Uterus (tissue), 4 donors: ENCODE data around the gene TANGO6. TPM values are rescaled to one million over a fixed set of nuclear protein-coding genes. Genes with fewer than 3 reads are reported as not detected.

Experiments used
- DNase-seq, 2 donors: peaks; one replicate each; pipeline ENCODE4 v3.0.0-alpha.2; 2019 to 2020
- H3K27ac ChIP-seq, 2 donors: fragments of 200-600 bp; sonication (generic); 1 replicate in 1 of 2; 2 replicates in 1 of 2; pipeline ENCODE4 v1.5.1; 2016 to 2018
- H3K27me3 ChIP-seq, 2 donors: fragments of 200-600 bp; sonication (generic); one replicate each; pipeline ENCODE4 v1.5.1; 2018 to 2019; ENCODE audit warnings: control low read depth in 1 of 2
- H3K36me3 ChIP-seq, 2 donors: fragments of 200-600 bp; sonication (generic); one replicate each; pipeline ENCODE4 v1.5.1; 2019; ENCODE audit warnings: control low read depth in 1 of 2
- H3K4me1 ChIP-seq, 2 donors: fragments of 200-600 bp; sonication (generic); one replicate each; pipeline ENCODE4 v1.5.1; 2018 to 2019; ENCODE audit warnings: control low read depth in 1 of 2
- H3K4me3 ChIP-seq, 2 donors: fragments of 200-600 bp; sonication (generic); 1 replicate in 1 of 2; 2 replicates in 1 of 2; pipeline ENCODE4 v1.5.1; 2018 to 2019; ENCODE audit warnings: mild to moderate bottlenecking in 1 of 2
- H3K9me3 ChIP-seq, 2 donors: fragments of 200-600 bp; sonication (generic); one replicate each; pipeline ENCODE4 v1.5.1; 2019; ENCODE audit warnings: control low read depth in 1 of 2
- POLR2A ChIP-seq, 2 donors: fragments of 450-650 bp; IDR thresholded peaks; one replicate each; pipeline ENCODE4 v1.6.1; 2016; ENCODE audit warnings: antibody characterized with exemption in 2 of 2, mild to moderate bottlenecking in 1 of 2, moderate library complexity in 1 of 2
- intact Hi-C: fragments of 100-400 bp; cut with DNase I; formaldehyde crosslinking; loops from one replicate; pipeline ENCODE4 v1.15.1; 2023; ENCODE audit warnings: low total_unique reads
- total RNA-seq, 4 donors: library from RNA; depleted of rRNA in 3 of 4; stranded (reverse); fragments of >200 nt in 3 of 4; gene quantifications; one replicate each; pipeline versions ENCODE4 v1.1.0 to v1.2.4, GENCODE V29; 2014 to 2023
- TF ChIP-seq, protein P1 (sequence below), 4 experiments: fragments of 200-600 bp in 2 of 4; fragments of 450-650 bp in 2 of 4; sonication (generic) in 2 of 4; IDR thresholded peaks; one replicate each; pipeline ENCODE4 v1.5.1; 2016 to 2019; ENCODE audit warnings: antibody characterized with exemption in 4 of 4, mild to moderate bottlenecking in 2 of 4, moderate library complexity in 1 of 4
- donor health status: DM: yes; HTN: yes; CAD: no.

The TANGO6 gene
- total RNA-seq, 4 donors from 2014 or later, result 21.5 to 44.9 (median 37.5) TPM

DNA sequence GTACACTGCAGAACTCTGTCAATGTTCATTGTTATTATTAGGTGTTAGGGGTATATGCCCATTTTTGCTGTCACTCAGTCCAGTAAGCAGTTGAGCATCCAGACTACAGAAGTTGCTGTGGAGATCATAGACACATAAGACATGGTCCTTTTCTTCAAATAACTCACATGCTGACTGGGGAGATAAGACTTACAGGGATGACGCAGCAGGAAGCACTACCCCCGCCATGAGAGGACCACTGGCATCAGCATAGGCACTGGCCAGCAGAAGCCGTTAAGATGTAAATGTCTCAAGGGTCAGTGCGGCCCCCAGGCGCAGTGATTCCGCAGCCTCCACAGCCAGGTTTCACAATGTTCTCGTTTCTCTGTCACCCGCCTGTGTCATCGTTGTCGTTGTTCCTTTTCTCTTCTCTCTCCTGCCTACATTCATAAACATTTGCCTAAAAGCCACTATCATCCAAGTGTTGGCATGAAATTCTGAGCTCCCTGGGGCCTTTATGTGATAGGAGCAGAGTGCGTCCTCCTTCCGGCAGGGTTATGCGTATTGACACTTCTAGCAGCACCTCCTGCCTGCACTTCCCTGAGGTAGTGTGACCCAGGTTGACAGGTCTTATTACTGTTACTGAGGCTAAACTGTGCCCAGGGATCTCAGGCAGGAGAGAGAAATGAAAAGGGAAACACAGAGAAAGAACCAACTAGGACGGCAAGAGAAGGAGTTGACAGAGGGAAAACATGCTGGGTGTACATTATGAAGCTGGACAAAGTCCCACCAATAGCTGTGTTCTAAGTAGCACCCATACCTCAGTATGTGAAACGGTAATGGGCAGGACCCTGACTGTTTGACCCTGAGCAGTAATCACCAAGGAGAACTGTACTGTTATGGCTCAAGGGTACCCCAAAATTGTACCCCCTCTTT, 17.9 kb downstream of the TANGO6 start:
- H3K4me1 ChIP-seq, result no peaks in the 10 kb centered on the region
- intact Hi-C loops, result no loop called here
- H3K4me3 ChIP-seq, result no peak overlapping the region
- no peak overlapping the region for H3K27ac ChIP-seq
- TF ChIP-seq POLR2A (IDR thresholded peaks at IDR 0.05), result no peak
- H3K27me3 ChIP-seq, result no peaks in the 10 kb centered on the region
- H3K9me3 ChIP-seq, result no peaks in the 10 kb centered on the region
- no peak for DNase-seq
- H3K36me3 ChIP-seq, result no peaks in the 10 kb centered on the region

DNA sequence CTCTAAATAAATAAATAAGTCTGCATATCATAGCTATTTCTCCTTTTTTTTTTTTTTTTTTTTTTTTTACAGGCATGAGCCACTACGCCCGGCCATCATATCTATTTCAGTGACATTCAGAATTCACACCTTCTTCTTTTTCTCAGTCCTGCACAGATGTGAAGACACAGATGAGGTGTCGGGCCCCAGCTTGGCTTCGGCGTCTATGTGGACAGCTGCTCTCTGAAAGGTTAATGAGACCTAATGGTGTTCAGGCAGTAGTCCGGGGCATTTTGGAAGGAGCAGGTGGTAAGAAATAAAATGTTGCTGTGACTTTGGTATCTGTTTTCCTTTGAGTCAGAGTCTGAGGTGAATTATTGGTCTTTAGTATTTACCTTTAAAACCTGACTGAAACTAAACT, 23.6 kb downstream of the TANGO6 start:
- no peak overlapping the region for H3K4me3 ChIP-seq
- H3K27me3 ChIP-seq, result no peaks in the 10 kb centered on the region
- intact Hi-C loops, result no loop called here
- TF ChIP-seq, protein P1, sequence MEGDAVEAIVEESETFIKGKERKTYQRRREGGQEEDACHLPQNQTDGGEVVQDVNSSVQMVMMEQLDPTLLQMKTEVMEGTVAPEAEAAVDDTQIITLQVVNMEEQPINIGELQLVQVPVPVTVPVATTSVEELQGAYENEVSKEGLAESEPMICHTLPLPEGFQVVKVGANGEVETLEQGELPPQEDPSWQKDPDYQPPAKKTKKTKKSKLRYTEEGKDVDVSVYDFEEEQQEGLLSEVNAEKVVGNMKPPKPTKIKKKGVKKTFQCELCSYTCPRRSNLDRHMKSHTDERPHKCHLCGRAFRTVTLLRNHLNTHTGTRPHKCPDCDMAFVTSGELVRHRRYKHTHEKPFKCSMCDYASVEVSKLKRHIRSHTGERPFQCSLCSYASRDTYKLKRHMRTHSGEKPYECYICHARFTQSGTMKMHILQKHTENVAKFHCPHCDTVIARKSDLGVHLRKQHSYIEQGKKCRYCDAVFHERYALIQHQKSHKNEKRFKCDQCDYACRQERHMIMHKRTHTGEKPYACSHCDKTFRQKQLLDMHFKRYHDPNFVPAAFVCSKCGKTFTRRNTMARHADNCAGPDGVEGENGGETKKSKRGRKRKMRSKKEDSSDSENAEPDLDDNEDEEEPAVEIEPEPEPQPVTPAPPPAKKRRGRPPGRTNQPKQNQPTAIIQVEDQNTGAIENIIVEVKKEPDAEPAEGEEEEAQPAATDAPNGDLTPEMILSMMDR (IDR thresholded peaks at IDR 0.05), result no peak
- TF ChIP-seq POLR2A (IDR thresholded peaks at IDR 0.05), result no peak
- DNase-seq, result no peak
- H3K9me3 ChIP-seq, result no peaks in the 10 kb centered on the region
- H3K27ac ChIP-seq, result no peak overlapping the region
- no peaks in the 10 kb centered on the region for H3K36me3 ChIP-seq
- no peaks in the 10 kb centered on the region for H3K4me1 ChIP-seq

DNA sequence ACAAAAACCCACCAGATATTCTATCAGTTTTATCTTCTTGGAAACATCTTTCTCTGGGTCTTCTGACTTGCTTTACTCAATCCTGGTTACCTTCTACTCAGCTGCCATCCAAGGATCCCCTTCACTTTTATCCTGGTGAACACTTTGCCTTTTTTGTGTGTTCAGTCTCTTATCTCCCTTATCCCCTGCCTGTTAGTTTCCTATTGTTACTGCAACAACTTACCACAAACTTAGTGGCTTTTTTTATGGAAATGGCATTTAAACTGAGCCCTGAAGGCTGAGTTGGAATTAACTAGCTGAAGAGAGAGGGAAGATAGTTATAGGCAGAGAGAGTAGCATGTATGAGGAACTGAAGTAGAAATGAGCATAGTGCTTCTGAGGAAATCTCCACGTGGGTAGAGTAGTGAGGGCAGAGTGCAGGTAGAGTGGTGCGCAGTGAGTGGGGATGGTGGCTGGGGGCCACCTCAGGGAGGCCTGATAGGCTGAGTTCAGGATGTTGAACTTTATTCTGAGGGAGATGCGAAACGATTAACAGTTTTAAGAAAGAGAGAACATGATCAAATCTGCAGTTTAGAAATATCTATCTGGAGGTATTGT, 26.3 kb downstream of the TANGO6 start:
- H3K36me3 ChIP-seq, result no peaks in the 10 kb centered on the region
- DNase-seq, result no peak
- H3K4me1 ChIP-seq, result no peaks in the 10 kb centered on the region
- TF ChIP-seq, protein P1 (IDR thresholded peaks at IDR 0.05), result no peak
- TF ChIP-seq POLR2A (IDR thresholded peaks at IDR 0.05), result no peak
- H3K27me3 ChIP-seq, result no peaks in the 10 kb centered on the region
- H3K27ac ChIP-seq, result no peak overlapping the region
- intact Hi-C loops, result no loop called here
- H3K9me3 ChIP-seq, result no peaks in the 10 kb centered on the region
- H3K4me3 ChIP-seq, result no peak overlapping the region

DNA sequence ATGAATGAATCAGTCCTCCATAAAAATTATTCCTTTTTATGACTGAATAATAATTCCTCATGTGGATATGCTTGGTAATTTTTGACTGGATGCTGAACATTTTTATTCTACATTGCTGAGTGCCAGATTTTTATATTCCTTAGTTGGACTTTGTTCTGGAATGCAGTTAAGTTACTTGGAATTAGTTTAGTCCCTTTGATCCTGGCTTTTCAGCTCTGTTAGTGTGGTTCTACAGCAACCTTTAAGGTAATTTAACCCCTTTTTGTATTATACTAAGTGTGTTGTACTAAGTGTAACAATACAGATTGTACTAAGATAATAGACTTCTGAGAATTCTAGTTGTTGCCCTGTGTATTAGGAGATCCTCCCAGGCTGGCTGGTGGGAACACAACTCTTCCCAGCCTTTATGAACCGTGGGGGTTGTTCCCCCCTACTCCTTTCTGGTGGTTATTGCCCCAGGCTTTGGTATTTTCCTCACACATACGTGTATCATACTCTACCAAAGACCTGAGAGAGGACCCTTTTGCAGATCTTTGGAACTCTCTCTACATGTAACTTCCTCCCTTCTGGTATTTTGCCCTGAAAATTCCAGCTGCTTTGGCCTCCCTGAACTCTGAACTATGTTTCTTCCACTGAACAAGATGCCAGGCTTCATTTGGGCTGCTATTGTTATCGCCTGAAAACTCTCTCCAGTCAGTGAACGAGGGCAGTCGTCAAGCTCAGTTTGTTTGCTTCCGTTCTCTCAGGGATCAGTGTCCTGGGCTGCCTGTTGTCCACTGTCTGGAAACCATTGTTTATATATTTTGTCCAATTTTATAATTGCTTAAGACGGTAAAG, 30.5 kb downstream of the TANGO6 start:
- H3K27me3 ChIP-seq, result no peaks in the 10 kb centered on the region
- H3K27ac ChIP-seq, result no peak overlapping the region
- TF ChIP-seq, protein P1 (IDR thresholded peaks at IDR 0.05), result no peak
- TF ChIP-seq POLR2A (IDR thresholded peaks at IDR 0.05), result no peak
- no peaks in the 10 kb centered on the region for H3K36me3 ChIP-seq
- H3K9me3 ChIP-seq, result no peaks in the 10 kb centered on the region
- no peak for DNase-seq
- H3K4me3 ChIP-seq, result no peak overlapping the region
- no peaks in the 10 kb centered on the region for H3K4me1 ChIP-seq
- intact Hi-C loops, result no loop called here

DNA sequence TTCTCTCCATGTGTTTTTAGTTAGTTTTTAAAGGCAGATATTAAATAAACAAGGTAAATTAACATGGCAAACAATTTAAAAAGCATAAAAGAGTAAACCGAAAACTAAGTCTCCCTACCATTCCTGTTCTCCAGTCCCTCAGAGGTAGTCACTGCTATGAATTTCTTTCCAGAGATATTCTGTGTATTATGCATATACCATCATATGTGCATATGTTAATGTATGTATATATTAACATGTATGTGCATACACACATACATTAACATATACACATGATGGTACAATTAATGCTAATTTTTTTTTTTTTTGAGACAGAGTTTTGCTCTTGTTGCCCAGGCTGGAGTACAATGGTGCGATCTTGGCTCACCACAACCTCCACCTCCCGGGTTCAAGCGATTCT, 32.5 kb downstream of the TANGO6 start:
- TF ChIP-seq POLR2A (IDR thresholded peaks at IDR 0.05), result no peak
- TF ChIP-seq, protein P1 (IDR thresholded peaks at IDR 0.05), result no peak
- Histone ChIP-seq H3K9me3 (no peaks in the 10 kb centered on the region), H3K27me3 (no peaks in the 10 kb centered on the region), H3K36me3 (no peaks in the 10 kb centered on the region), H3K4me3 (no peak overlapping the region), H3K27ac (no peak overlapping the region), H3K4me1 (no peaks in the 10 kb centered on the region)
- intact Hi-C loops, result no loop called here
- no peak for DNase-seq
